Coronary artery (tissue), 2 donors: Measurements from ENCODE around the gene NUMA1.

ENCODE experiments used
- DNase-seq: peaks from one replicate; pipeline ENCODE4 v3.0.0-alpha.2; 2017; ENCODE audit warnings: low spot score
- H3K27ac ChIP-seq, 2 donors: fragments of 200-600 bp; sonication (generic); one replicate each; pipeline ENCODE4 v1.5.1; 2016 to 2019
- H3K4me3 ChIP-seq: fragments of 200-600 bp; sonication (generic); 2 replicates; pipeline ENCODE4 v1.5.1; 2016; ENCODE audit warnings: mild to moderate bottlenecking, moderate library complexity
- TF ChIP-seq, protein P1 (sequence below): fragments of 200-600 bp; sonication (generic); IDR thresholded peaks from one replicate; pipeline ENCODE4 v1.5.1; 2019; ENCODE audit warnings: antibody characterized with exemption

NUMA1 gene

DNA sequence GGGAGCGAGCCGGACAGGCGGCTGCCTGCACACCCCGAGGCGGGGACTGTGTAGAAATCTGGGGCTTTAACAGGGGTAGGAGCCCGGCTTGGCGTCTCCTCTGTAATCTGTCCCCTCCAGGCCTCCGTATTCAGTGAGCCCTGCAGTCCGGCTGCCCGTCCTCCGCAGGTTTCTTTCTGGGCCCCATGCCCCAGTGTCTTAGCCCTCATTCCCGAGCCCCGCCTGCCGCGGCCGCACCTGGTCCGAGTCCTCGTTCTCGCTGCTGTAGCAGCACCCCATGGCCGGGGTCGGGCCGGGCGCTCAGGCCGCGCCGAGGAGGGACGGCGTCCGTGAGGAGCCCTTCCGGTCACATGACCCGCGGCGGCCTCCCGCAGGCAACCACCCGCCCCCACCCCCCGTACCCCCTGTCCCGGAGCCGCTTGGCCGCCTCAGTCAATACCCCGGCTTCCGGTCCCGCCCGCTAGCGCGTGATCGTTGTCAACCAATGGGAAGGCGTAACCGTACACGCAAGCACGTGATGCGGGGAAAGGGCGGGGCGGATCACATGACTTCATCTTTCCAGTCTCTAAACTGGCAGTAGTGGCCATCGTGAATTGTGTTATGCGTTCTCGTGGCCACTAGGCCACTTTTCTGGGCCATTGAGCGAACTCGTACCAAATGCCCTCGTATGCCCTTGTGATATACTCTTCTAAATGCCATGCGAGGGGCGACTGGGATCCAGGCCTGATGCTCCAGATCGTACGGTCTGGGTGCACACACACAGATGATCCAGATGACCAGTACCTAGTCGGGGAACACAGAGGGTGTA lies 22.8 kb upstream of the NUMA1 start, which contains the start of gene LAMTOR1:
Gene LAMTOR1, minus strand, starts transcription at position 352 of the 808 bp plus-strand sequence. Its CDS starts 73 bp downstream, at position 279.
- H3K27ac ChIP-seq: peak within 1 kb of the TSS; percentile 89 to 97
- H3K4me3 ChIP-seq: peak within 1 kb of the TSS; percentile 93
- TF ChIP-seq, protein P1, sequence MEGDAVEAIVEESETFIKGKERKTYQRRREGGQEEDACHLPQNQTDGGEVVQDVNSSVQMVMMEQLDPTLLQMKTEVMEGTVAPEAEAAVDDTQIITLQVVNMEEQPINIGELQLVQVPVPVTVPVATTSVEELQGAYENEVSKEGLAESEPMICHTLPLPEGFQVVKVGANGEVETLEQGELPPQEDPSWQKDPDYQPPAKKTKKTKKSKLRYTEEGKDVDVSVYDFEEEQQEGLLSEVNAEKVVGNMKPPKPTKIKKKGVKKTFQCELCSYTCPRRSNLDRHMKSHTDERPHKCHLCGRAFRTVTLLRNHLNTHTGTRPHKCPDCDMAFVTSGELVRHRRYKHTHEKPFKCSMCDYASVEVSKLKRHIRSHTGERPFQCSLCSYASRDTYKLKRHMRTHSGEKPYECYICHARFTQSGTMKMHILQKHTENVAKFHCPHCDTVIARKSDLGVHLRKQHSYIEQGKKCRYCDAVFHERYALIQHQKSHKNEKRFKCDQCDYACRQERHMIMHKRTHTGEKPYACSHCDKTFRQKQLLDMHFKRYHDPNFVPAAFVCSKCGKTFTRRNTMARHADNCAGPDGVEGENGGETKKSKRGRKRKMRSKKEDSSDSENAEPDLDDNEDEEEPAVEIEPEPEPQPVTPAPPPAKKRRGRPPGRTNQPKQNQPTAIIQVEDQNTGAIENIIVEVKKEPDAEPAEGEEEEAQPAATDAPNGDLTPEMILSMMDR: no peak
- peak; percentile 100 for DNase-seq

GRCh38 chr11:72102631-72102945 lies 22.2 kb upstream of the NUMA1 start:
- DNase-seq: no peak
- Histone ChIP-seq H3K4me3 (peak overlapping the region; percentile 93), H3K27ac (peak overlapping the region; percentile 89 to 97)
- TF ChIP-seq, protein P1: no peak

DNA sequence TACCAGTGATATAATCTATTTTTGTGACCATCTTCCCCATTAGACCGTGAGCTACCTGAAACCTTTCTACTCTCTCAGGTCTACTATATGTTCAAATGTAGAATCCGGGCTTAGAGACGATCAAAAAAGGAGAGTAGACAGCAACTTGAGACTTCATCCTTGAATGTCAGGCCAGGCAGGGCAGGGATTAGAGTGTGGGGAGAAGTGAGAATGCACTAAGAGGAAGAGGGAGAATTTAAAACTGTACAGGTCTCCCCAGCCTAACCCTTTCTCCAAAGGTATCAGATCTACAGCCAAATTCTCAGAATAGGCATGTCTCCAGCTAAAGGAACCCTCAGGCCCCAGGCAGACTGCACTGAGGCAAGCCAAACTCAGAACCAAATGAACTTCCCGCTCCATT lies 21.8 kb upstream of the NUMA1 start:
- peak overlapping the region; percentile 93 for H3K4me3 ChIP-seq
- DNase-seq: no peak
- peak overlapping the region; percentile 89 to 97 for H3K27ac ChIP-seq
- TF ChIP-seq, protein P1: no peak

DNA sequence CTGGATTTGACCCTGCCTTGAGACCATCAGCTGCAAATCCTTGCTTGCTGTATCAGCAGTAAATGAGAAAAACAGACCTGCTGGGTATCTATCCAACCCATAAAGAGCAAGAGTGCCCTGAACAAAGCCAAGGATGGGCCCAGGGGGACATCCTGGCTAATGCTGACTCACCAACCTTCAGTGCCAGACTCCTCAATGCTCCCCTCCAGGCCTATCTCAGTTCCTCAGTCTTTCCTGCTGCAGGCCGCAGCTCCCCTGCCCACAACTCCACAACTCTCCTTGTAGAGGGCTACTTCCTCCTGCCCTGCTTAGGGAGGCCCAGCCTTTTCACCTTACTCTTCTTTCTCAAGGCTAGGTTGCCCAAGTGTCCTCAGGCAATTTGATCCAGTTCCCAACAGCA lies 20.1 kb upstream of the NUMA1 start:
- TF ChIP-seq, protein P1: no peak
- no peak for DNase-seq
- peak overlapping the region in 1 of 2 donors; percentile 39 for H3K27ac ChIP-seq
- no peak overlapping the region for H3K4me3 ChIP-seq

- DNase-seq: no peak
- Histone ChIP-seq H3K4me3 (no peak overlapping the region), H3K27ac (peak overlapping the region in 1 of 2 donors; percentile 39)
- TF ChIP-seq, protein P1: no peak
Observed at GRCh38 chr11:72100009-72100408, 19.7 kb upstream of the NUMA1 start.

- H3K27ac ChIP-seq: no peak overlapping the region
Observed at GRCh38 chr11:72098741-72099140, 18.4 kb upstream of the NUMA1 start.

More at GRCh38 chr11:72098741-72099140, 18.4 kb upstream of the NUMA1 start:
- TF ChIP-seq, protein P1: no peak
- no peak overlapping the region for H3K4me3 ChIP-seq
- no peak for DNase-seq
